Ishikawa (cell line): ENCODE data around the gene GSTCD.

Experiments used
- CEBPB ChIP-seq: IDR thresholded peaks from 2 replicates; pipeline ENCODE4 v1.6.1; 2012
- CREB1 ChIP-seq: IDR thresholded peaks from 2 replicates; pipeline ENCODE4 v1.6.1; 2012; ENCODE audit warnings: low read depth
- EGR1 ChIP-seq: IDR thresholded peaks from 2 replicates; pipeline ENCODE4 v1.6.1; 2012
- EP300 ChIP-seq: IDR thresholded peaks from 2 replicates; pipeline ENCODE4 v1.6.1; 2012; ENCODE audit warnings: borderline replicate concordance
- FOXM1 ChIP-seq: IDR thresholded peaks from 2 replicates; pipeline ENCODE4 v1.6.1; 2012; ENCODE audit warnings: low read depth, borderline replicate concordance
- NFIC ChIP-seq: IDR thresholded peaks from 2 replicates; pipeline ENCODE4 v1.6.1; 2012
- RAD21 ChIP-seq: IDR thresholded peaks from 2 replicates; pipeline ENCODE4 v1.6.1; 2012; ENCODE audit warnings: low read depth
- REST ChIP-seq: IDR thresholded peaks from 2 replicates; pipeline ENCODE4 v1.6.1; 2012; ENCODE audit warnings: low read depth, mild to moderate bottlenecking
- TAF1 ChIP-seq: IDR thresholded peaks from 2 replicates; pipeline ENCODE4 v1.6.1; 2012; ENCODE audit warnings: low read depth, mild to moderate bottlenecking
- TCF12 ChIP-seq: IDR thresholded peaks from 2 replicates; pipeline ENCODE4 v1.6.1; 2012; ENCODE audit warnings: low read depth
- TEAD4 ChIP-seq: IDR thresholded peaks from 2 replicates; pipeline ENCODE4 v1.6.1; 2012
- YY1 ChIP-seq: IDR thresholded peaks from 2 replicates; pipeline ENCODE4 v1.6.1; 2012; ENCODE audit warnings: low read depth
- ZBTB7A ChIP-seq: IDR thresholded peaks from 2 replicates; pipeline ENCODE4 v1.6.1; 2012; ENCODE audit warnings: low read depth
- TF ChIP-seq, protein P1 (sequence below): IDR thresholded peaks from 2 replicates; pipeline ENCODE4 v1.6.1; 2012
- TF ChIP-seq, protein P2 (sequence below): IDR thresholded peaks from 2 replicates; pipeline ENCODE4 v1.6.1; 2012

The GSTCD gene

GRCh38 chr4:105835177-105835576 is 126.6 kb downstream of the GSTCD start:
- TF ChIP-seq, protein P1, sequence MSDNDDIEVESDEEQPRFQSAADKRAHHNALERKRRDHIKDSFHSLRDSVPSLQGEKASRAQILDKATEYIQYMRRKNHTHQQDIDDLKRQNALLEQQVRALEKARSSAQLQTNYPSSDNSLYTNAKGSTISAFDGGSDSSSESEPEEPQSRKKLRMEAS, result no peak
- TF ChIP-seq TEAD4 (no peak), EGR1 (no peak), CREB1 (no peak), RAD21 (no peak), ZBTB7A (no peak), YY1 (no peak), EP300 (no peak), REST (no peak), NFIC (no peak), CEBPB (no peak), FOXM1 (no peak), TAF1 (no peak), TCF12 (no peak)
- TF ChIP-seq, protein P2, sequence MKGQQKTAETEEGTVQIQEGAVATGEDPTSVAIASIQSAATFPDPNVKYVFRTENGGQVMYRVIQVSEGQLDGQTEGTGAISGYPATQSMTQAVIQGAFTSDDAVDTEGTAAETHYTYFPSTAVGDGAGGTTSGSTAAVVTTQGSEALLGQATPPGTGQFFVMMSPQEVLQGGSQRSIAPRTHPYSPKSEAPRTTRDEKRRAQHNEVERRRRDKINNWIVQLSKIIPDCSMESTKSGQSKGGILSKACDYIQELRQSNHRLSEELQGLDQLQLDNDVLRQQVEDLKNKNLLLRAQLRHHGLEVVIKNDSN, result no peak

- TF ChIP-seq NFIC (no peak), YY1 (no peak), CEBPB (no peak), EP300 (no peak)
Observed at GRCh38 chr4:105836537-105836936, 128.0 kb downstream of the GSTCD start.

- TF ChIP-seq REST (no peak), FOXM1 (no peak), TEAD4 (no peak), YY1 (no peak), ZBTB7A (no peak), EGR1 (no peak)
- TF ChIP-seq, protein P2, result no peak
Observed at GRCh38 chr4:105837037-105837436, 128.5 kb downstream of the GSTCD start.

DNA sequence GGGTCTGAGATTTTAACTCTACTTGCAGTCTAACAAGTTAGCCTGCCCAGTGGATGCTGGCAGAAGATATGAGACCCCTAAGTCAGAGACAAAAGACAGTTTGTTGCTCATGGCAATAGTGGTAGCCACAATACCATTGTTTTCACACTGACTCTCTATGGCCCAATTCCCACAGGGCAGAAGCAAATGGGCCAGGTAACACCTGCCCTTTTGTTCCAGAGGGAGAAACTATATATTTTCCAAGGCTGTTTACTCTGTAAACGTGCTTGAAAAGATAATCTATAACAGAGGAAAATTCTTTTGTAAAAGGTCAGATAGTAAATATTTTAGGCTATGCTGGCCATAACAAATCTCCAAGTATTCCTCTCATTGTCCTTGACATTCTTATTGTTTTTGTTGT is 129.5 kb downstream of the GSTCD start:
- TF ChIP-seq RAD21, result no peak
- TF ChIP-seq TEAD4, result no peak
- TF ChIP-seq EGR1, result no peak
- no peak for TF ChIP-seq YY1
- TF ChIP-seq TCF12, result no peak
- TF ChIP-seq CEBPB, result no peak
- TF ChIP-seq FOXM1, result no peak
- TF ChIP-seq REST, result no peak
- TF ChIP-seq EP300, result no peak
- TF ChIP-seq, protein P2, result no peak
- no peak for TF ChIP-seq CREB1
